Stimulated activated CD4-positive, alpha-beta T cell treated with anti-CD3 and anti-CD28 coated beads, TNF-alpha, amount 100 ng/mL, for 4 hours (primary cell): ENCODE results near the gene CDK2AP2.

ENCODE experiments used
- DNase-seq, 3 experiments: peaks; one replicate each; pipeline ENCODE4 v3.0.0-alpha.2; 2020; ENCODE audit warnings: low read depth in 3 of 3

The CDK2AP2 gene

GRCh38 chr11:67503119-67504004 lies 4.6 kb downstream of the CDK2AP2 start:
- no peak for DNase-seq

DNA sequence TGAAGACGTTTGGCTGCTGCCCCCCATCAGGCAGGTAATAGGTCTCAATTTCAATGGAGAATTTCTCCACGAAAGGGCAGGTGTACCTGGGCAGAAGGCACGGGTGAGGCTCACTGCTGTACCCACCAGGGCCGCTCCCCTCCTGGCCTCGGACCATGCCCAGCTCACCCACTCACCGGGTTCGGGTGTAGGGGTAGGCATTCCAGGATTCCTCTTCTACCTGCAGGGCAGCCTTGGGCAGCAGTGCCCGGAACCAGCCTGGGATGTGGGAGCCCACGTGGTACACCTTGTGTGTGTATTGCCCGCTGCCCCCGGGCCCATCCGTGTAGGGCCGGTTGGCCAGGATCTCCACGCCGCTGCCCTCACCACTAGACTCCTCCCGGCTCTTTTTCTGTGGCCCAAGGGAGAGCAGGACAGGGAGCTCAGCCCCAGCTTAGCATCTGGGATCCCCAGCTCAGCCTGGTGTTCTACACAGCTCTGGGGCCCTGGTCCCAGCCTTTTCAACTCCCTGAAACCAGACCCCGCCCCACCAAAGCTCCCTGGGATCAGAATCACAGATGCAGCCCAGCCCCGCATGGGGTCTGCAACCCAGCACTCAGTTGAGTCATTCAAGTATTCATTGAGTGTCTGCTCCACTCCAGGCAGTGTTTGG lies 5.5 kb downstream of the CDK2AP2 start:
- DNase-seq: no peak

GRCh38 chr11:67501854-67502253 lies 6.1 kb downstream of the CDK2AP2 start:
- no peak for DNase-seq

GRCh38 chr11:67500831-67501715 lies 6.9 kb downstream of the CDK2AP2 start:
- DNase-seq: no peak

DNA sequence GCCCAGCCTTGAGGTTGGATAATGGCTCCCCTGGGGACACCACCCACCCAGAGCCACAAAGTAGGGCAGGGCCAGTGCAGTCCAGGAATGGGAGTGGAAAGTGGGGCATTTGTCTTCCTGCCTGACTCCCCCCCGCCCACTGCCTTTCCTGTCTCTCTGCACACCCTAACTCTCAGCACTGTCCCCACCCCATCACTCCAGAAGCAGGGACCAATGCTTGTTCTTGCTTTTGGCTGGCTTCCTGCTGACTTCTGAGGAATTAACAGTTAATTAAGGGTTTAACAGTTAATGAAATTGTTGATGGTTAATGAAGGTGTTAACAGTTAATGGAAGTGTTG lies 7.5 kb downstream of the CDK2AP2 start:
- DNase-seq: no peak

DNA sequence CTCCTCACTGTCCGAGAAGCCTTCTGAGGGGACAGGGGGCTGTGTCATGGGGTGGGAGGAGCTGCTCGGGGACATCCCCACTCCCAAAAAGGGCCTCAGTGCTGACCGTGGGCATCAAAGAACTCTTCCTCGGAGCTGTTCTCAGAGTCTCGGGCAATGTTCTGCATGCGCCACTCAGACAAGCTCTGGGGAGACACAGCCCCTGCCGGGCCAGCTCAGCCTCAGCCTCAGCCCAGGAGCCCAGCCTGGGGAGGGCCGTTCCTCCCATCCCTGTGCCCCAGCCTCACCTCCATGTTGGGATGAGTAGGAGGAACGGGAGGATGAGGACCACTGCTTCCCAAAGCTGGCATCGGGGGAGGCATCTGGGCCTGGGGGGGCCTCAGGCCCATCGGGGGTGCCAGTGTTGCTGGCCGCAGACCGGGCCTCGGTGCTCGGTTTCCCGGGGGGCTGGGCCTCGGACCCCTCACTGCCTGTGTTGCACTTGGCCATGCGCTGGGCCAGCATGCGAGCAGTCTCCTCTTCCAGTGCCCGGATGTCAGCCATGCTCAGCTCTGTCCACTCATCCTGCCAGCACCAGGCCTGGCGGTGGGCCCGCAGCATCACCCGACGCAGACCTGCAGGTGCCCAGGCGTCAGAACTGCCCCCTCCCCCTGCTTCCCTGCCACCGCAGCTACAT lies 8.0 kb downstream of the CDK2AP2 start:
- DNase-seq: no peak

DNA sequence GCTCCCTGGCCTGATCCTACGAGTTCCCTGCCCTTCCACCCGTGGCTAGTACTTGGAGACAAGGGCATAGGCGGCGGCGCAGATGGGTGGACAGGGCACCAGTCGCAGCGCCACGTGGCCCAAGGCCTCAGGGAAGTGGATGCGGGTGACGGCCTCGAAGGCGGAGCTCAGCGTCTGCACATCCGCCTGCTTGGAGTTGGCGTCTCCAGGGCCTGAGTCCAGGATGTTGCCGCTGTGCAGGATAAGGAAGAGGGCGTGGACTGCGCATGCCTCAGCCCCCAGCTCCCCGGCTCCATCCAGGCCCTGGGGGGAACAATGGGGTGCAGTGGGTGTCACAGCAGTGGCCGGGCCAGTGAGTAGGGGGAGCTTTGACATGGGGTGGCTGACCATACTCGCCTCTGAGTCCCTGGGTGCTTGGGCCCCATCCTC lies 9.4 kb downstream of the CDK2AP2 start:
- DNase-seq: no peak

DNA sequence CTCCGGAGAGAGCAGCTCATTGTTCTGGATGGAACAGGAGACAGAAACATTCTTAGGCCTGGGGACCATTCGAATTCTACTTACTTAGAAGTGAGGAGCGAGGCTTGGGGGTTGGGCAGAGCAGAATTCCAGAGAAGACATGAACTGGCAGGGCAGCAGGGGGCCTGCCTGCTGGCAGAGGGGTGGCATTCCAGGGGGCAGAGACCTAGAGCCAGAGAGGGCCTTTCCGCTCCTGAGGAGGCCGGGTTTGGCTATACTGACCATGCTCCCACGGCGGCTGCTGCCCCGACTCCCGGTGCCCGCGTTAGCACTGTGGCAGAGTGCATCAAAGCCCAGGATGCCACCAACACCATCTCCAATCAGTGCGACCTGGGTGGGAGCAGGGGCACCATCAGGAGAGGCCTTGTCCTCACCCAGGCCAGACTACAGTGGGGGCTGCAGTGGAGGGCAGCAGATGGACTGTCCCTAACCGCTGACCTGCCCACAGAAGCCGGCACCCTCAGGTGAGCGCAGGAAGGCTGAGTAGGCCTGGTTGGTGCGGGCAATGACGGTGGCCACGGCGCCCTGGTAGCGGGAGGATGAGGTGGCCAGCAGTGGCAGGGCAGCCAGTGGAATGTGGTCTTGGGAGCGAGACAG lies 10.2 kb downstream of the CDK2AP2 start:
- no peak for DNase-seq

- no peak for DNase-seq
Measured at GRCh38 chr11:67496113-67496512, 11.8 kb downstream of the CDK2AP2 start.

DNA sequence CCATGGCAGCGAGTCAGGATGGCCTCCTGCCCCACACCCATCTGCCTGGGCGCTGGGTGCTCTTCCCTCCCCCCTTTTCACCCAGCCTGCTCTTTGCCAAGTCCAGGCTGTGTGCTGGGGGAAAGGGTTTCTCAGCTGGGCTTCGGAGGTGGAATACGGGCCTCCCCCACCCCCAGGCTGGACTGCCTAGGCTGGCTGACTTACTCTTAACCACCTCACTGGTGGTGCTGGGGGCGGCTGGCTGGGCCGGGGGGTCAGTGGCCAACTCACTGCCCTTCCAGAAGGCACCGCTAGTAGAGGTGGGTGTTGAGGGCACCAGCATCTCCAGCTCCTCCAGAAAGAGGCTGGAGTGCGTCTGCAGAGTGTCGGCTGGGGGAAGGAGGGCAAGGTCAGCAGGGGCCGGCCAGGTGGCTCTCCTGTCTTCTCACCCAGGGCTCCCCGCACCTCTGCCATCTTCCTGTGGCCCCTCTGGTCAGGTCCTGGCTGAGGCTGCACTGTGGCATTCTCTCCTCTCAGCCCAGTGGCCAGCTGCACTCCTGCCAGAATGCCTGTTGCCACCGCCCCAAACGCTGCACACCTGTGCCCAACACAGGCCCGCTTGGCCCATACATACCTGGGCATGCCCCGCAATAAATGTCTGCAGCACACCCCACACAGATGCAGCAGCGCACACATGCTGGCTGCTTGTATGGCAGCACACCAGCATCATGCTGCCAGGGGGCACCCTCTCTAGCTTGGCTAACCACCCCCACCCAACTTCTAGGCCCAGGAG lies 12.5 kb downstream of the CDK2AP2 start:
- no peak for DNase-seq

DNA sequence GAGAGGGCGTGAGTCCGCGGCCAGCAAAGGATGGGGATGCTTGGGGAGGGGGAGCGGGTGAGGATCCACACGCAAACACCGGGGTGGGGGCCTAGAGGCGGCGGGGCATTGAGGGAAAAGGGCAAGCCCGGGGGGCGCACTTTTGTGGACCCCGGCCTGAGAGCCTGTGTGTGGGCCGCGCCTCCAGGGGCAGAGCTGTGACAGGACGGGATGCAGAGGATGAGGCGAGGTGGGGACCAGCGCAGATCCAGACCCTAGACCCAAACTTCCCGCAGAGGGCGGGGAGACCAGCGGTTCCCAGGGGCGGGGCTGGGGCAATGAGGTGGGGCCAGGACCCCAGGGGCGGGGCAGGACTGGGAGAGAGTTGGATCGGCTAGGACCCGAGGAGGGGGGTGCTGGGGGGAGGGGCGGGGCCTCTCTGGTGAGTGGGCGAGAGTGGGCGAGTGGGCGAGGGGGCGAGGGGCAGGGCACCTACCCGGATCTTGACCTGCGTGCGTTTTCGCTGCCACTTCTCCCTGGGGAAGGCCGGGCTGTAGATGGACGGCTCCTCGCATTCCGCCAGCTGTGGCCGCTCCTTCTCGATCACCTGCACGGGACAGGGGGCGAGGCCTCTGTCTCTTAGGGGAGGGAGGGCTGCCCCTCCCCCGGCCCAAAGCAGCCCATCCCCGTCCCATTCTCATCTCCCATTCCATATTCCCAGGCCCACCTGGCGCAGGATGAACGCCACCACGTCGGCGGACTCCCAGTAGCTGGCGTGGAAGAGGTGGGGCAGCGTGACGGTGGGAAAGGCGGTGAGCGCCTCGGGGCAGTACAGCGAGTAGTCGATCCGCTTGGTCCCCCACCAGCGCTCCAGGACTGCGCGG lies 13.4 kb downstream of the CDK2AP2 start:
- DNase-seq: no peak

DNA sequence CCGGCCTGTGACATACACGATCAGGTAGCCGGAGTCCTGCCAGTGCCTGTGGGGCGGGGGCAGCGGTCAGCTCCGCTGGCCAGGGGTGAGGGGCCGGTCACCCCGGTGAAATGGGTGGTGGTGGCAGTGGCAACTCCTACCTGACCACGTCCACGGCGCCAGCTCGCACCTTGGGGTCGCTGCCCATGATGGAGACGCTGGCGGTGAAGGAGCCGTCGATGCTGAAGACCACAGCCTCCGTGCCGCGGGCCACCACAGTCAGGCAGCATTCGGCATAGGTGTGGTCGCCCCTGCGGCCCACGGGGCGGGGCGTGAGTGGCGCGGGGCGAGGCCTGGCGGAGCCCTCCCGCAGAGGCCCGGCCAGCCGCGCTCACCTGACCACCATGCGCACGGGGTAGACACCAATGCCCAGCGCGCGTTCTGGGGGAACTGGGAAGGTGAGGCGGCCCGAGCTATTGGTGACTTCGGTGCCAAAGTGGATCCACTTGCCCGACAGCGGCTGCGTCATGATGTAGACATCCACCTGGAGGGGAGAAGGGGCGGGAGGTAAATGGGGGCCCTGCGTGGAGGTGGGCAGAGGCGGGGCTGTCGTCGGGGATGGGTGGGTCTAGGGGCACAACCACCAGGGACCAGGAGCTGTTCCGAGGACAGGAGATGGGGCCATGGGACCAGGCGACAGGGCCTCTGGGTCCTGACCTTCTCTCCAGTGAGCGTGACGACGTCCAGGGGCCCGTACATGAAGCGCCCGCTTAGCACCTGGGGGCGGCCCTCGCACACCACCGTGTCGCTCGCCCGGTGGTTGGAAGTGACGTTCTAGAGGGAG lies 14.2 kb downstream of the CDK2AP2 start:
- DNase-seq: no peak

DNA sequence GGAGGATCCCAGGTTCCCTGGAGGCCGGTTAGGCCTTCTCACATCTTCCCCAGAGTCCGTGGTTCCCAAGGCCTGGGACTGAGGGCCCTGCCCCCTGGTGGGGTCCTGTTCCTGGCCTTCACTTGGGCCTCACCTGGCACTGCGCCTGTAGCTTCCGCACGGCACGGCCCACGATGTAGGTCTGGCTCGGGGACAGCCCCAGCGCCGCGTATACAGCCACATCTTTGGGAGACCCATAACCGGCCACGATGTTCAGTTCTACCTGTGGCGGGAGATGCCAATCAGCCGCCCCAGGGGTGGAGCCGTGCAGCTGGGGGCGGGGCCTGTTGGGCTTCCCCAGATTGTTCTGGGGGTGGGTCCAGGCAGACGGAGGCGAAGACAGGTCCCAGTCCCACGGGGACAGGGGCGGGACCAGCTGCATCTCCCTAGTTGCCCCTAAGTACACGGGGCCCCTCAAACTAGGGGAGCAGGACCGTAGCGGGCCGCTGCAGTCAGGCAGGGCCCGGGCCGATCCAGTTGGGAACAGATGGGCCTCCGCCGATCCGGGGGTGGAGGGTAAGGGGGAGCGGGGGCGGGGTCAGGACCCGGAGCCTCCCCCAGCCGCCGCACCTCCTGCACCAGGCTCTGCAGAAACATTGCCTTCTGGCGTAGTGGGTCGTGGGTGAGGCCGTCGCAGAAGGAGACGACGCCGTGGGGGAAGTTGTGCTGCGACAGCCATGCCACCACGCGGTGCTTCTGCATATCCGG lies 15.0 kb downstream of the CDK2AP2 start:
- DNase-seq: no peak

- DNase-seq: no peak
Measured at GRCh38 chr11:67492069-67492727, 15.8 kb downstream of the CDK2AP2 start.

DNA sequence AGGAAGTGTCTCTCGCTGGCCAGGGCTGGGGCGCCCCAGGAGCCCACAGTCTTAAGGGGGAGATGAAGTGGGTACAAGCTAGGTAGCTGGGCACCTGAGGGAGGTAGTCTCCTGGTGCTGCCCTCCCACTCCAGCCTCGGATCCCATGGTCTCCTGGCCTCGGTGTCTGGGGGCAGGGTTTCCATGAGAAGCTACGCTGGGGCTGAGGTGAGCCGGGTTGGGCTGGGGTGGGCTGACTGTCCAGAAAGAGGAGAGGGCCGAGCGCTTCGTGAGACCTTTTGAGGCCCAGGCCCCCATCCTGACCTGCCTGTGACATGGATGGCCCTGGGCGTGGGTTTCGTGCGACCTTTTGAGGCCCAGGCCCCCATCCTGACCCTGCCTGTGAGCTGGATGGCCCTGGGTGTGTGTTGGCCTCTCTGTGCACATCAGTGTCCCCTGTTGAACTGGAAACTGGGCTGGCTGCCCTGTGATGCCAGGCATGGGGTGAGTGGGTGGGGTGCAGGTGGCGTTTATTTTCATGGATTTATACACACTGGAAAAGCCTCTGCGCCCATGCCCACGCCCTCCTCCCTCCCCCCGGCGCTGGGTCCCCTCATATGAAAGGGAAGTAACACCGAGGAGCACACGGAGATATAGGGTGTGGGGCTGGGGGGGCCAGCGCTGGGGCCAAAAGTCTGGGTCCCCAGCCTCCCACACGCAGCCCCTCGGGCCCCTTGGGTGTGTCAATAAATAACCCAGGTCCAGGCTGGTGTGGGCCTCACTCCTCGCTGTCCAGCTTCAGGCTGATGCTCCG lies 16.5 kb downstream of the CDK2AP2 start:
- no peak for DNase-seq

GRCh38 chr11:67490727-67491065 lies 17.3 kb downstream of the CDK2AP2 start:
- no peak for DNase-seq
